LHCN-M2 (cell line): ENCODE results near the gene GTF2IRD1. TPM values are rescaled to one million over a fixed set of nuclear protein-coding genes. Genes with fewer than 3 reads are reported as not detected.
"Not testable (repeated sequence)": the region's sequence is repeated elsewhere in the genome, so short reads cannot be mapped to it uniquely, and the experiment has no call there.

Experiments used
- DNase-seq: peaks from one replicate; pipeline ENCODE4 v3.0.0-alpha.2; 2012; ENCODE audit warnings: low read depth
- total RNA-seq: library from RNA; depleted of rRNA; stranded (reverse); fragments of >200 nt; gene quantifications from 2 replicates; pipeline ENCODE4 v1.2.3, GENCODE V29; 2014

GTF2IRD1 gene
- total RNA-seq, 1 experiment from 2014 or later, result 18.1 TPM

GRCh38 chr7:74493295-74493694, 39.6 kb downstream of the GTF2IRD1 start:
- DNase-seq, result no peak

- no peak for DNase-seq
Observed at GRCh38 chr7:74494076-74494548, 40.4 kb downstream of the GTF2IRD1 start.

- DNase-seq, result no peak
Observed at GRCh38 chr7:74495112-74496086, 41.7 kb downstream of the GTF2IRD1 start.

- DNase-seq, result no peak
Observed at GRCh38 chr7:74496272-74496671, 42.6 kb downstream of the GTF2IRD1 start.

- DNase-seq, result not testable (repeated sequence)
Observed at GRCh38 chr7:74496773-74497172, 43.1 kb downstream of the GTF2IRD1 start.

GRCh38 chr7:74498354-74498753, 44.6 kb downstream of the GTF2IRD1 start:
- DNase-seq, result no peak

- no peak for DNase-seq
Observed at GRCh38 chr7:74498996-74499834, 45.5 kb downstream of the GTF2IRD1 start.

GRCh38 chr7:74499835-74500388, 46.2 kb downstream of the GTF2IRD1 start:
- no peak for DNase-seq

- no peak for DNase-seq
Observed at GRCh38 chr7:74501298-74501697, 47.6 kb downstream of the GTF2IRD1 start.

GRCh38 chr7:74502216-74502891, 48.6 kb downstream of the GTF2IRD1 start:
- DNase-seq, result peak; percentile 41

- no peak for DNase-seq
Observed at GRCh38 chr7:74503061-74503460, 49.4 kb downstream of the GTF2IRD1 start.

- DNase-seq, result no peak
Observed at GRCh38 chr7:74503943-74504342, 50.2 kb downstream of the GTF2IRD1 start.

GRCh38 chr7:74505471-74506324, 52.0 kb downstream of the GTF2IRD1 start:
- no peak for DNase-seq

- DNase-seq, result no peak
Observed at GRCh38 chr7:74506325-74506724, 52.6 kb downstream of the GTF2IRD1 start.

GRCh38 chr7:74507538-74508319, 54.0 kb downstream of the GTF2IRD1 start:
- DNase-seq, result no peak

- DNase-seq, result not testable (repeated sequence)
Observed at GRCh38 chr7:74509453-74509852, 55.7 kb downstream of the GTF2IRD1 start.

- peak; percentile 47 for DNase-seq
Observed at GRCh38 chr7:74511345-74511744, 57.6 kb downstream of the GTF2IRD1 start.

GRCh38 chr7:74512762-74513161, 59.1 kb downstream of the GTF2IRD1 start:
- no peak for DNase-seq

GRCh38 chr7:74514131-74514591, 60.5 kb downstream of the GTF2IRD1 start:
- peak; percentile 20 for DNase-seq
